K562 (cell line): ENCODE measurements around the gene PDE1A. TPM values are rescaled to one million over a fixed set of nuclear protein-coding genes. Genes with fewer than 3 reads are reported as not detected.

Source experiments
- ATAC-seq: fragments of 200-7000 bp; cut with Tn5 transposase; 3 replicates; pipeline ENCODE4 v1.9.1; 2020; ENCODE audit warnings: moderate library complexity
- BruUV-seq: library from RNA; stranded (reverse); fragments of 400-500 nt; replicated peaks from 2 replicates; lab custom pipeline; 2021; lab: Mats Ljungman, UMichigan
- CTCF ChIA-PET: fragments of 300-600 bp; formaldehyde crosslinking; extraction: SDS; loops from one replicate; lab custom pipeline; 2021; ENCODE audit warnings: low intra/inter-chr PET ratio; lab: Yijun Ruan, JAX
- POLR2A ChIA-PET: fragments of 300-600, 350-650 bp; sonication (Branson Sonifier 250); formaldehyde crosslinking; extraction: SDS; loops from one replicate; lab custom pipeline; 2021; ENCODE audit warnings: antibody characterized with exemption, inconsistent platforms; lab: Yijun Ruan, JAX
- DNase-seq, 4 experiments: peaks; one replicate each; pipeline versions ENCODE4 v3.0.0 to v3.0.0-alpha.2; 2011 to 2018; ENCODE audit warnings: low spot score in 3 of 4, mixed read lengths in 3 of 4; ENCODE audit errors: extremely low read depth in 1 of 4
- FAIRE-seq: peaks from 2 replicates; lab custom pipeline; 2011; peaks lifted over from hg19 to GRCh38; lab: Jason Lieb, UNC
- H2AFZ ChIP-seq: 2 replicates; pipeline ENCODE4 v1.6.0; 2011; ENCODE audit warnings: low read depth, low read length, control low read depth, inconsistent platforms
- H3K27ac ChIP-seq: fragments of 200-600 bp; 3 replicates; pipeline ENCODE4 v1.8.0; 2011; ENCODE audit warnings: low read depth, mild to moderate bottlenecking, control low read depth, inconsistent platforms, low read length, moderate library complexity, mixed read lengths; ENCODE audit errors: extremely low read depth
- H3K27me3 ChIP-seq, 2 experiments: fragments of 300-600 bp in 1 of 2; 2 replicates in 1 of 2; 3 replicates in 1 of 2; pipeline versions ENCODE4 v1.6.0 to v1.8.0; 2011; ENCODE audit warnings: inconsistent platforms in 2 of 2, low read length in 2 of 2, mild to moderate bottlenecking in 1 of 2, mixed read lengths in 1 of 2, moderate library complexity in 1 of 2; ENCODE audit not compliant: control insufficient read depth in 2 of 2, insufficient read depth in 2 of 2
- H3K36me3 ChIP-seq: fragments of 300-600 bp; 3 replicates; pipeline ENCODE4 v1.8.0; 2011; ENCODE audit warnings: mild to moderate bottlenecking, low read length, inconsistent platforms; ENCODE audit not compliant: control insufficient read depth, insufficient read depth
- H3K4me1 ChIP-seq, 2 experiments: fragments of 200-600 bp in 1 of 2; replicated peaks in 1 of 2; 2 replicates in 1 of 2; 3 replicates in 1 of 2; pipeline versions ENCODE4 v1.5.1 to v1.8.0; 2011; ENCODE audit warnings: inconsistent platforms in 2 of 2, low read length in 2 of 2, mild to moderate bottlenecking in 1 of 2, mixed read lengths in 1 of 2, moderate library complexity in 1 of 2; ENCODE audit not compliant: control insufficient read depth in 2 of 2, insufficient read depth in 2 of 2
- H3K4me2 ChIP-seq: 2 replicates; pipeline ENCODE4 v1.6.1; 2011; ENCODE audit warnings: low read length, control low read depth, inconsistent platforms, mixed read lengths; ENCODE audit not compliant: insufficient read depth
- H3K4me3 ChIP-seq: fragments of 200-600 bp; sonication (generic), shearing (Covaris generic); 2 replicates; pipeline ENCODE4 v1.5.1; 2016; ENCODE audit warnings: control low read depth, inconsistent platforms
- H3K79me2 ChIP-seq: fragments of 200-600 bp; 3 replicates; pipeline ENCODE4 v1.8.0; 2011; ENCODE audit warnings: low read length, inconsistent platforms; ENCODE audit not compliant: control insufficient read depth, insufficient read depth
- H3K9ac ChIP-seq, 2 experiments: 2 replicates each; pipeline versions ENCODE4 v1.6.0 to v1.6.1; 2011; ENCODE audit warnings: low read depth in 2 of 2, low read length in 2 of 2, control low read depth in 1 of 2, inconsistent platforms in 1 of 2, mild to moderate bottlenecking in 1 of 2, mixed read lengths in 1 of 2; ENCODE audit not compliant: insufficient read depth in 1 of 2
- H3K9me1 ChIP-seq: one replicate; pipeline ENCODE4 v1.6.0; 2011; ENCODE audit warnings: inconsistent platforms, mild to moderate bottlenecking, low read length, moderate library complexity; ENCODE audit not compliant: control insufficient read depth, insufficient read depth
- H3K9me3 ChIP-seq: replicated peaks from 2 replicates; pipeline ENCODE4 v1.5.1; 2011; ENCODE audit warnings: low read depth, low read length, inconsistent platforms; ENCODE audit not compliant: control insufficient read depth, insufficient read depth
- H4K20me1 ChIP-seq: replicated peaks from 2 replicates; pipeline ENCODE4 v1.6.1; 2011; ENCODE audit warnings: low read length, inconsistent platforms, mixed read lengths; ENCODE audit not compliant: control insufficient read depth, insufficient read depth
- ARHGAP35 ChIP-seq: fragments of 450-650 bp; IDR thresholded peaks from 2 replicates; pipeline ENCODE4 v1.6.1; 2018; ENCODE audit not compliant: partially characterized antibody
- DPF2 ChIP-seq: fragments of 450-650 bp; IDR thresholded peaks from 2 replicates; pipeline ENCODE4 v1.6.1; 2016
- FUS ChIP-seq: fragments of 200-400 bp; formaldehyde crosslinking; optimal IDR thresholded peaks from 2 replicates; pipeline ENCODE3; 2017; ENCODE audit warnings: low read depth, low read length
- GABPB2 ChIP-seq: fragments of 250-450 bp; sonication (Bioruptor Pico); conservative IDR thresholded peaks from 2 replicates; pipeline ENCODE4 v1.5.1; 2021; ENCODE audit warnings: mild to moderate bottlenecking
- GMEB1 ChIP-seq: fragments of 250-450 bp; sonication (Bioruptor Pico); IDR thresholded peaks from 2 replicates; pipeline ENCODE4 v1.4.0; 2020; ENCODE audit warnings: mild to moderate bottlenecking
- MXI1 ChIP-seq: IDR thresholded peaks from 2 replicates; pipeline ENCODE4 v1.6.1; 2011; ENCODE audit warnings: low read depth, mild to moderate bottlenecking, improper control_type of control experiment, low read length
- NFIX ChIP-seq: fragments of 250-450 bp; sonication (Bioruptor Pico); IDR thresholded peaks from 2 replicates; pipeline ENCODE4 v1.4.0; 2020; ENCODE audit warnings: low read depth, mild to moderate bottlenecking, moderate library complexity
- POU5F1 ChIP-seq: fragments of 150-350 bp; IDR thresholded peaks from 2 replicates; pipeline ENCODE4 v1.6.1; 2014; ENCODE audit warnings: borderline replicate concordance, low read length, low read depth, mild to moderate bottlenecking; ENCODE audit not compliant: partially characterized antibody
- RHOXF2B ChIP-seq: fragments of 250-450 bp; sonication (Bioruptor Pico); conservative IDR thresholded peaks from 2 replicates; pipeline ENCODE4 v1.5.1; 2021
- SAP30 ChIP-seq: fragments of 200-600 bp; sonication (generic); IDR thresholded peaks from 2 replicates; pipeline ENCODE4 v1.6.1; 2012; ENCODE audit warnings: borderline replicate concordance, low read depth, mild to moderate bottlenecking, moderate library complexity, low read length, control low read depth, inconsistent platforms; ENCODE audit not compliant: insufficient read depth, poor library complexity, severe bottlenecking
- SMARCB1 ChIP-seq: IDR thresholded peaks from 2 replicates; pipeline ENCODE4 v1.6.1; 2011; ENCODE audit warnings: improper control_type of control experiment, low read depth; ENCODE audit not compliant: insufficient read length
- SNIP1 ChIP-seq: fragments of 450-650 bp; IDR thresholded peaks from 2 replicates; pipeline ENCODE4 v1.7.1; 2017; ENCODE audit warnings: low read depth, mild to moderate bottlenecking
- SP2 ChIP-seq: IDR thresholded peaks from 2 replicates; pipeline ENCODE4 v1.6.1; 2011; ENCODE audit warnings: mild to moderate bottlenecking, low read depth, low read length, moderate library complexity; ENCODE audit not compliant: poor library complexity, severe bottlenecking; ENCODE audit errors: extremely low read depth
- SRSF3 ChIP-seq: fragments of 200-400 bp; formaldehyde crosslinking; IDR thresholded peaks from 2 replicates; pipeline ENCODE4 v1.6.1; 2016; ENCODE audit warnings: mild to moderate bottlenecking, low read length, moderate library complexity; ENCODE audit not compliant: insufficient read depth
- ZBTB1 ChIP-seq: sonication (generic); formaldehyde crosslinking; IDR thresholded peaks from 2 replicates; pipeline ENCODE4 v1.8.1; 2023; ENCODE audit warnings: missing genetic modification reagents, low read depth, mild to moderate bottlenecking, borderline replicate concordance
- ZBTB34 ChIP-seq: fragments of 250-450 bp; sonication (Bioruptor Pico); IDR thresholded peaks from 2 replicates; pipeline ENCODE4 v1.8.0; 2021; ENCODE audit warnings: mild to moderate bottlenecking, moderate library complexity
- ZNF316 ChIP-seq: fragments of 450-650 bp; IDR thresholded peaks from 2 replicates; pipeline ENCODE4 v1.6.1; 2016
- ZNF785 ChIP-seq: fragments of 250-450 bp; sonication (Bioruptor Pico); IDR thresholded peaks from 2 replicates; pipeline ENCODE4 v1.4.0; 2020; ENCODE audit warnings: mild to moderate bottlenecking
- WGBS: fragments of 100-300 bp; shearing (Covaris generic); methylation state at CpG from one replicate; pipeline ENCODE4 v1.1.6; 2016; ENCODE audit warnings: low coverage, mixed read lengths; ENCODE audit not compliant: insufficient coverage; ENCODE audit errors: missing lambda C conversion rate; 5-methylcytosine and 5-hydroxymethylcytosine counted together
- in situ Hi-C: fragments of 300-500 bp; cut with MboI; formaldehyde crosslinking; loops from 4 replicates; pipeline ENCODE4 v1.15.0; 2018; ENCODE audit warnings: inconsistent platforms, mixed read lengths
- intact Hi-C: fragments of 100-400 bp; cut with micrococcal nuclease; formaldehyde crosslinking; loops from 2 replicates; pipeline ENCODE4 v1.14.2; 2022
- polyA plus RNA-seq, 8 experiments: library from polyadenylated mRNA; depleted of rRNA in 4 of 8; stranded (reverse) in 5 of 8; unstranded in 3 of 8; fragments of >200 nt; fragmentation: Nextera tagmentation in 2 of 8; fragmentation: Illumina TruSeq in 1 of 8; extraction: Ambion mirVana in 2 of 8; extraction: Trizol in 1 of 8; gene quantifications; 2 replicates each; pipeline versions ENCODE4 v1.2.1 to v1.2.3, GENCODE V29; 2011 to 2014; ENCODE audit warnings: inconsistent platforms in 1 of 8, missing spikeins in 1 of 8
- total RNA-seq, 7 experiments: library from RNA; depleted of rRNA in 6 of 7; stranded (reverse); fragments of >200 nt in 6 of 7; fragmentation: Illumina TruSeq in 2 of 7; extraction: Trizol in 2 of 7; gene quantifications; 2 replicates each; pipeline versions ENCODE4 v1.2.1 to v1.2.3, GENCODE V29; 2011 to 2021; ENCODE audit warnings: low replicate concordance in 1 of 7

PDE1A gene
- total and polyA plus RNA-seq, 9 of the 15 experiments (the other 6 are each of a cell fraction or from before 2014, with no cell fraction given), result 0.14 to 0.91 (median 0.32) TPM

- Histone ChIP-seq H3K4me2 (no peak overlapping the region), H3K9ac (no peak overlapping the region), H4K20me1 (no peaks in the 10 kb centered on the region), H3K79me2 (no peaks in the 10 kb centered on the region), H2AFZ (no peak overlapping the region), H3K4me3 (no peak overlapping the region), H3K27me3 (no peaks in the 10 kb centered on the region), H3K9me3 (0 out of 2 replicates have a peak, but pooled peaks cover 2% of the 10 kb centered on the region)
- ATAC-seq, result no peak
- no peak for FAIRE-seq
- BruUV-seq, result no TSS peak
- ChIA-PET CTCF (no interaction called here), POLR2A (no interaction called here)
- DNase-seq, result no peak
- TF ChIP-seq GABPB2 (CRISPR knock-in tag), result no peak
- no peak for TF ChIP-seq SP2
- TF ChIP-seq FUS, result no peak
- no peak for TF ChIP-seq ZBTB1 (CRISPR knock-in tag)
- TF ChIP-seq SNIP1, result no peak
- no peak for TF ChIP-seq ZBTB34 (CRISPR knock-in tag)
- TF ChIP-seq RHOXF2B (CRISPR knock-in tag), result no peak
- no peak for TF ChIP-seq SRSF3
- no peak for TF ChIP-seq NFIX (CRISPR knock-in tag)
- TF ChIP-seq DPF2, result no peak
- no peak for TF ChIP-seq ARHGAP35
- TF ChIP-seq ZNF316, result no peak
- no peak for TF ChIP-seq ZNF785 (CRISPR knock-in tag)
- TF ChIP-seq SMARCB1, result no peak
- TF ChIP-seq MXI1, result no peak
- no peak for TF ChIP-seq GMEB1 (CRISPR knock-in tag)
- no peak for TF ChIP-seq SAP30
- no peak for TF ChIP-seq POU5F1
- TF ChIP-seq, all 486 proteins: peak for 0
- Histone ChIP-seq H3K27ac (no peak overlapping the region), H3K4me1 (no peaks in the 10 kb centered on the region), H3K9me1 (no peaks in the 10 kb centered on the region), H3K36me3 (no peaks in the 10 kb centered on the region)
- intact Hi-C loops, result no loop called here
- WGBS, result 0% methylated on average over 3 of the region's 3 CpGs
- in situ Hi-C loops, result no loop called here
Observed at GRCh38 chr2:182113334-182113733, 313.5 kb downstream of the PDE1A start.
